HG03565 (cell line): ENCODE results near the gene ALOX12B.
A peak's percentile ranks its signal among the peaks of the same experiment; 100 is the strongest.
"Not testable (repeated sequence)": the region's sequence is repeated elsewhere in the genome, so short reads cannot be mapped to it uniquely, and the experiment has no call there.

Experiments used
- ATAC-seq: cut with Tn5 transposase; IDR thresholded peaks from one replicate; pipeline ENCODE4 v1.9.1; 2021; ENCODE audit warnings: mild to moderate bottlenecking, moderate library complexity; ENCODE audit not compliant: unreplicated experiment

ALOX12B gene

DNA sequence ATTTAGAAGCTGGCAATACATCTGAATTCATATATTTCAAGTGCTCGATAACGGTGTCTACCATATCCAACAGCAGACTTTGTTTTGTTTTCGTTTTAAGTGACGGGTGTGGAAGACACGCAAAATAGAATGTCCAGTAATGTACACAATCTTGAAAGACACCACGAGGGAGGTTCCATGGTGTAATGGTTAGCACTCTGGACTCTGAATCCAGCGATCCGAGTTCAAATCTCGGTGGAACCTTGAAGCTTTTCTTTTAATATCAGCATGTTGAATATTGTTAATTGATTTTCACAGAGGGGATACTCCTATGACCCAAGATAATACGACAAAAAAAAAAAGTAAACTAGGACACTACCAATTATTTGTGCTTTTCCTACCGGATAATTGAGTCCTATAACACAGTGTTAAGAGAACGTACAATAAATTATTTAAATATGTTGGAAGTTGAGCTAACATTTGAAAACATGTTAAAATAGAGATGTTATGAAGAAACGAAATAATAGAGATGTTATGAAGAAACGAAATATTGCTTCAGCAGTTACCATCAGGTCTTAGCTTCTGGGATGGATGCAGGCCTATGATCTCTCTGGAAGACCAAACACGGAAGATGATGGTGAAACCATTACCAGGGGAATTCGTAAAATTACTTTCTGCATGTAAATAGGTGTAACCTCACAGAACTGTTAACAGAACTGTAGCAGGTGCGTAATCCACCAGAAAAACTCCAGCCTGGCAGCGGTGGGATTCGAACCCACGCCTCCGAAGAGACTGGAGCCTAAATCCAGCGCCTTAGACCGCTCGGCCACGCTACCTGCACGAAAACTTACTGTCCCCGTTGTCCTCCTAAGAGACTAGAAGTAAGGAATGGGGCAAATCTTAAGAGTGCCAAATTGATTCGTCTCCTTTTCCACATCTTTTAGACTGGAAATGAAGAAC, 32.3 kb upstream of the ALOX12B start:
- ATAC-seq = peak; percentile 34

DNA sequence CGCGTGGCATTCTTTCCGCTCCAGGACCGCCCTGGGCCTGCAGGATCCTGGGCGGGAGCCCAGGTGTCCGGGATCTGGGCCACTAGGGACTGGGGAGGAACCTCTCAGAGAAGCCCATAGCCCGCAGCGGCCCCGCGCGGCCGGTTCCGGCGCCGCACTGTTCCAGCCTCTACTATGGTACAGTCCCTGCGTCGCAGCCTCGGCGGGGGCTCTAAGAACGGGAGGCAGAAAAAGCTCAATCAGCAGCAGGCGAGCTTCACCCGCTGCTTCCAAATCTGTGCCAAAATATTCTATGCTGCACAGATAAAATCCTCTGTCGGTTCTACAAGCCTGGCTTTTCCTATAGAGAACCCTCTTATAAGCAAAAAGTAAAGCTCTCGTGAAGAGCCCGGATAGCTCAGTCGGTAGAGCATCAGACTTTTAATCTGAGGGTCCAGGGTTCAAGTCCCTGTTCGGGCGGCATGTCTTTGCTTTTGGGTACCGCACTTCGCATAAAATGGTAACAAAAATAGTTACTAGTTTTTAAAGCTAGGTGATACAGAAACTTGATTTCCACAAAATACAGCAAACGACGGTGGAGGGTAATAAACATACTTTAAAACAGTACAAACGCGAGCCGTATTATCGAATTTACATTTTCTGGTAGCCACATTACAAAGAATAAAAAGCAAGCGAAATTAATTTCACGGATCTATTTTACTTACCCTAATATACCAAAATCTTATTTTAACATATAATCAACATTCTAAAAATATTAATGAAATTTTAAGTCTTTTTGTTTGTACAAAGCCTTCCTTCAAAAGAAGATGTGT, 31.5 kb upstream of the ALOX12B start:
- peak; percentile 27 for ATAC-seq

DNA sequence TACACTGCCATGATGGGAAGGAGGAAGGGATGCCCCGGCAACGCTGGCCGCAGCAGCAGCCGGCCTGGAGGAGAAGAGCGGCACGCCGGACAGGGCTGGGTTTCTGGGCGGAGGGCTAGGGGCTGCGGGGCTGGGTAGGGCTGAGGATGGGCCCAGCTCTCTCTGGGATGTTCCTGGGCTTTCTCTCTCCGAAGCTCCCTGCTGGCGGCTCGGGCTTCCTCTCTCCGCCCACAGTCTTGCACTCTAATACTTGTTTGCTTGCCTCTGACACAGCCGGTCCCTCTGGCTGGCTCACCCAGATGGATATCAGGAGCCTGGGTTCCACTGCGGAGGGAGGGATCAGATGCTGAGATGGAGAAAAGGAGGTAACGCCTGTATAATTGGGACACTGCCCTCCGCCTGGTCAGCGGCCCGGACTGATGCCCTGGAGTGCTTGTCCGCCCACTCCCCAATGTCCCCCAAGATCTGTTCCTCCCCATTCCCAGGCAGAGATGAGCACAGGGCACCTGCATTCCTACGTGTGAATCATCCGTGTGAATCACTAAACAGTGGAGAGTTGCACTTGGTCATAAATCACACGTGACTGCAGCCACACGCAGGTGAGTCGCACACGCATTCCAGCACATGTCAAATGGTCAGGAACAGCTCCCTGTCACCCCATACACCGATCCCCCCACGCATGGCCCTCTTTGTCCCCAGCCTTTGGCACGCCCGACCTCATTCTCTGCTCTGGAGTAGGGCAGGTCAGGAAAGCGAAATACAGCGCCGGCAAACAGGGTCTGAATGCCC, 30.7 kb upstream of the ALOX12B start, which contains the start of gene ALOXE3:
ALOXE3 (minus strand) TSS at position 535 of the 789 bp plus-strand sequence; CDS start at position 11, 524 bp downstream.
- ATAC-seq = no peak

DNA sequence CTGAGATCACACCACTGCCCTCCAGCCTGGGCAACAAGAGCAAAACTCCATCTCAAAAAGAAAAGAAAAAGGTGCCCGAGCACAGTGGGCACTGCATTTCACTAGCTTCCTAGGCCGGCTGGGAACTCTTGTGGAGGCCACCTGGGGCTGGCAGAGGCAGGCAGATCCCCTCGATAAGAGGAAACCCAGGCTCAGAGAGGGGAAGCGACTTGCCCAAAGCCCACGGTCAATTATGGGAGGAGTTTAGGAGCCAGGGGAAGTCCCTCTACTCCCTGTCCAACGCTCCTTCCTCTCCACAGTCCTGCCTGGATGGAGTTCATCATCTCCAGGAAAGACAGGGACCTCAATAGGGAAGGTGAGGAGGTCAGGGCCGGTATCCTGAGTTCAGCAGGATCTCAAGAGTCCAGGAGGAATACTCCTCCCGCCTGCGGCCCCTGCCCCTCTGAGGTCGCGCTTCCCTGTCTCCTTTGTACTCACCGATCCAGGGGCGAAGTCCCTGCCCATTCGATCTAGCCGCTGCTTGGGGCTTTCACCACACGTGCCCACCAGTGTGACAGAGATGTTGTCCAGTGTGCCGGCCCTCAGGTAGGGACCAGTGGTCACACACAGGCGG, 30.0 kb upstream of the ALOX12B start:
- ATAC-seq = no peak

DNA sequence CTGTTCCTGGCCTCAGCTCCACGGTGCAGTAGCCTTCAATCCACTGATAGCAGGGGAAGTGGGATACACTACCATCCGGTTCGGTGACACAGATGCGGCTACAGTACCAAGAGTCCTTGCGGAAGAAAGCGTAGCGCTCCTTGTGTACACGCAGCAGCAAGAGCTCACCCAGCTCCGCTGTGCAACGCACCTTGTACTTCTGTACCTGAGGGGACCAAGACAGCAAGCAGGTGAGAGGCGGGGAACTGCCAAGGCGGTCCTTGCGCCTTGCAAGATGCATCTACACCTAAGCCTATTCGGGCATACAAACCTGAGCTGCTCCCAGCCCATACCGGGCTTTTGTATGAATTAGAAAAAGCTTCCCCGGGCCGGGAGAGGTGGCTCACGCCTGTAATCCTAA, 29.3 kb upstream of the ALOX12B start:
- ATAC-seq = no peak

GRCh38 chr17:8110907-8111306, 23.4 kb upstream of the ALOX12B start:
- no peak for ATAC-seq

- ATAC-seq = no peak
Measured at GRCh38 chr17:8110456-8110804, 22.9 kb upstream of the ALOX12B start.

DNA sequence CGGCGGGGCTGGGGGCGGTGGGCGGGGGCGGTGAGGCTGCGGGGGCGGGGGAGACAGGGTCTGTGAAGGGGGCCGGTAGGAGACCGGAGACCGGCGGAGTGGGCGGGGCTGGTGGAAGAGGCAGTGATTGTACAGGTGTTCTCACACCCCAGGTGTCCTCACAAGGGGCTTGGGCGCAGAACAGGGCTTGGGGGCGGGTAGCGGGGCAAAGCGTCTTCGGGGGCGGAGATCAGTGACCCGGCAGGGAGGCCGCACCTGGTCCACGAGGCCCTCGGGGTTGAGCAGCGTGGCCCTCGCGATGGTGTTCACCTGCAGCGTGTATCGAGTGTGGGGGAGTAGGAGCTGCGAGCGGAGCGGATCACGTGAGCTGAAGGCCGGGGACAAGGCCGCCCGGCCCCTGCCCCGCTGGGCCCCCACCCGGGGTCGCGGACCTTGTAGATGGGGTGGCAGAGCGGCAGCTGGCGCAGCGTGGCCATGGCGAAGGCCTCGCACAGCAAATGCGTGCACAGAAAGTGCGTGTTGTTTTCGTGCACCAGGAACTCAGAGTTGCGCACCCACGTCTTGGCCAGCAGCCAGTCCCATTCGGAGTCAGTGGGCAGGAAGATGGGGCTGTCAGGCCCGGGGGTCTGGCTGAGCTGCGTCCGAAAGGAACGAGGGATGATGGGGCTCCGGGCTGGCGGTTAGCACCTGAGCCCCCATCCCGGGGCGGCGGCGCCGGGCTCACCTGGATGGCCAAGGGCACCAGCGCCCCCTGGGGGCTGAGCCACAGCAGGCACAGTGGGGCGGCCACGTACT, 22.3 kb upstream of the ALOX12B start:
- no peak for ATAC-seq

GRCh38 chr17:8108972-8109660, 21.6 kb upstream of the ALOX12B start:
- ATAC-seq = no peak

DNA sequence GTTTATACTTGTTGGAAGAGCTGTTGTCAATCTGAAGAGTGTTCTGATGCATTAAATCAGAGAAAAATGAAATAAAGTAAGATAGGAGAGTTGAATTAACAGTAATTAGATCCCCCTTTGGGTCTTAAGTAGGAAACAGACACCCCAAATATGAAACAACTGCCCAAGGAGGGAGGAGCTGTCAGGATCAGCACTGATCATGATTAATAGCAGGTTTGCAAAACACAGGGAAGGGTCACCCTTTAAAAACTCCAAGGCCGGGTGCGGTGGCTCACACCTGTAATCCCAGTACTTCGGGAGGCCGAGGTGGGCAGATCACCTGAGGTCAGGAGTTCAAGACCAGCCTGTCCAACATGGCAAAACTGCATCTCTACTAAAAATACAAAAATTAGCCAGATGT, 19.5 kb upstream of the ALOX12B start:
- ATAC-seq = not testable (repeated sequence)

GRCh38 chr17:8105957-8106398, 18.5 kb upstream of the ALOX12B start:
- ATAC-seq = no peak

GRCh38 chr17:8104911-8105310, 17.4 kb upstream of the ALOX12B start:
- ATAC-seq = no peak

GRCh38 chr17:8103549-8103948, 16.0 kb upstream of the ALOX12B start:
- no peak for ATAC-seq

GRCh38 chr17:8101721-8102120, 14.2 kb upstream of the ALOX12B start:
- ATAC-seq = no peak

DNA sequence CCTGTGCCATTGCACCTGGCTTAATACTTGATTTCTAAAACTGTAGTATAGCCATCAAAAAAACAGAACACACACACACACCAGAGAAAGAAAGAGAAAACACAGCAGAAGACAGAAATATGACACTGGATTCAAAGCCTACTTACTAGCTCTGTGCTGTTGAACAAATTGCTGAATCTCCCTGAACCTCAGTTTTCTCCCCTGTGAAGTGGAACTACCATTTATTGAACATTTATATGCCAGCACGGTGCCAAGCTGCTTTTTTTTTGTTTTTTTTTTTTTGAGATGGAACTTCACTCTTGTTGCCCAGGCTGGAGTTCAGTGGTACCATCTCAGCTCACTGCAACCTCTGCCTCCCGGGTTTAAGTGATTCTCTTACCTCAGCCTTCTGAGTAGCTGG, 13.2 kb upstream of the ALOX12B start:
- ATAC-seq = no peak

GRCh38 chr17:8100111-8100510, 12.6 kb upstream of the ALOX12B start:
- ATAC-seq = no peak

DNA sequence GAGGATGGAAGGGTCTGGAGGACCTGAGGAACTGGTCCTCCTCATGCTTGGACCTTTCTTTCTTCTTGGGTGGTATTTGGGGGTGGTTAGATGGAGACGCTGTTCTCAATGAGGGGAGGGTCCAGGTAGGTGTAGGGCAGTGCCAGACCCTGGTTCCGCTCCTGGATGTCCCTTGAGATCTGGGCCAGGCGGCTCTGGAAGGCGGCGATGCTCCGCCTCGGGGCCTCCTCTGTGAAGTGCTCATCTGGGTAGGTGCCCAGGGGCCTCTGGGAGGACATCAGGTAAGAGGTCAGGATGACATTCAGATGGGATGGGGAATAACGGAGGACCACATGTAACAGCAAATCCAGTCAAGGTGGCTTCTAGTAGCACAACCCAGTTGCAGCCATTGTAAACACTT, 9.0 kb upstream of the ALOX12B start:
- ATAC-seq = no peak

GRCh38 chr17:8095361-8095760, 7.8 kb upstream of the ALOX12B start:
- ATAC-seq = no peak

DNA sequence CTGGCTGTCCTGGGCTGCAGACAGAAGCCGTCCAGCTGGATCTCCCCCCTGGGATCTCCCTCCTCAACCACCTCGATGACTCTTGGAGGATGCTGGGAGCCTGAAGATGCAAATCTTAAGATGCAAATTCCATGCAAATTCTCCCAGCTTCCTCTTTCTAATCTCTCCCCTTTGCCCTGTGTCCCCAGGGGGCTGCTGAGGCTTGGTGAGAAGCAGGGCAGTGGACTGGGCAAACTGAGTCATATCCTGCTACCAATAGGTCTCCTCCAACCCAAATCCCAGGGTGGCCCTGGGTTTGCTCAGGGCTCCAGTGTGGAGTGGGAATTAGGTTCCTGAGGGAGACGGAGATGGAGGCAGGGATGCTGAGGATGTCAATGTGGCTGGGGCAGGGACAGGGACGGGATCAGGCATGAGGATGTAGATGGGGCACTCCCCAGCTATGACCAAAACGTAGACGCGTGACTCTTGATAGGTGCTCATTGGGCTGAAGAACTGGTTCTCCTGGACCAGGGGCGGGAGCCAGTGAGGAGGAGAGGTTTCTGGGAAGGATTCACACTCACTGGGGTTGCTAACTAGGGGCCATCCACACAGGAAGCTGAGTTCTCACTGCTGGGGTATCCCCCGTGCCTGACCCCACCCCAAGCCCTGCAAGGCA, 3.6 kb upstream of the ALOX12B start:
- ATAC-seq = no peak
